ENCODE measurements around the gene DDX47.

DNA sequence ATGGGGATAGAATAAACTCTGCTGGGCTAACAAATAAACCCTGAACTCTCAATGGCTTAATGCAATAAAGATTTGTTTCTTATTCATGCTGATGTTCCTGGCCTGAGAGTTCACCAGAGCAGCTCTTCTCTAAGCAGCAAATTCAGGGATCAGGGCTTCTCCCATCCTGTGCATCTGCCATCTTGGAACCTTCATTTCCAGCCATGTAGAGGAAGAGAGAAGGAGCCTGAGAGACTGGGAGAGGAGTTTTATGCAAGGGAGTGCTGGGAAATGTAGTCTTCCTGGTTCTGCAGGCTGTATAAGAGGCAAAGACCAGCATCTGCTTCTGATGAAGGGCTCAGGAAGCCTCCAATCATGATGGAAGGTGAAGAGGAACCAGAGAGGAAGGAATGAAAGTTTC lies 48.3 kb upstream of the DDX47 start:
- TF ChIP-seq, protein P1, sequence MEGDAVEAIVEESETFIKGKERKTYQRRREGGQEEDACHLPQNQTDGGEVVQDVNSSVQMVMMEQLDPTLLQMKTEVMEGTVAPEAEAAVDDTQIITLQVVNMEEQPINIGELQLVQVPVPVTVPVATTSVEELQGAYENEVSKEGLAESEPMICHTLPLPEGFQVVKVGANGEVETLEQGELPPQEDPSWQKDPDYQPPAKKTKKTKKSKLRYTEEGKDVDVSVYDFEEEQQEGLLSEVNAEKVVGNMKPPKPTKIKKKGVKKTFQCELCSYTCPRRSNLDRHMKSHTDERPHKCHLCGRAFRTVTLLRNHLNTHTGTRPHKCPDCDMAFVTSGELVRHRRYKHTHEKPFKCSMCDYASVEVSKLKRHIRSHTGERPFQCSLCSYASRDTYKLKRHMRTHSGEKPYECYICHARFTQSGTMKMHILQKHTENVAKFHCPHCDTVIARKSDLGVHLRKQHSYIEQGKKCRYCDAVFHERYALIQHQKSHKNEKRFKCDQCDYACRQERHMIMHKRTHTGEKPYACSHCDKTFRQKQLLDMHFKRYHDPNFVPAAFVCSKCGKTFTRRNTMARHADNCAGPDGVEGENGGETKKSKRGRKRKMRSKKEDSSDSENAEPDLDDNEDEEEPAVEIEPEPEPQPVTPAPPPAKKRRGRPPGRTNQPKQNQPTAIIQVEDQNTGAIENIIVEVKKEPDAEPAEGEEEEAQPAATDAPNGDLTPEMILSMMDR (IDR thresholded peaks at IDR 0.05; ENCODE audit: low read length): no peak
- no peak for TF ChIP-seq EZH2phosphoT487 (IDR thresholded peaks at IDR 0.05; ENCODE audit: low read length)

All from MM.1S (cell line).